Endothelial cell of umbilical vein (primary cell): ENCODE results near the gene FYB2. TPM values are rescaled to one million over a fixed set of nuclear protein-coding genes. Genes with fewer than 3 reads are reported as not detected.

Experiments used
- BruUV-seq: library from RNA; stranded (reverse); fragments of 400-500 nt; replicated peaks from 2 replicates; lab custom pipeline; 2021; lab: Mats Ljungman, UMichigan
- CTCF ChIA-PET: fragments of 300-600, 350-600 bp; sonication (Branson Sonifier 250); formaldehyde crosslinking; loops from one replicate; lab custom pipeline; 2021; ENCODE audit warnings: antibody characterized with exemption, inconsistent platforms; lab: Charles Lee
- POLR2A ChIA-PET: fragments of 300-600, 350-600 bp; sonication (Branson Sonifier 250); formaldehyde crosslinking; loops from one replicate; lab custom pipeline; 2021; ENCODE audit warnings: antibody characterized with exemption, inconsistent platforms; lab: Charles Lee
- DNase-seq: peaks from one replicate; pipeline ENCODE4 v3.0.0-alpha.2; 2011; ENCODE audit warnings: low read depth, low spot score
- FAIRE-seq: peaks from 2 replicates; lab custom pipeline; 2011; peaks lifted over from hg19 to GRCh38; lab: Jason Lieb, UNC
- H2AFZ ChIP-seq: 2 replicates; pipeline ENCODE4 v1.6.0; 2012; ENCODE audit warnings: low read depth, low read length, control low read depth, inconsistent platforms
- H3K27ac ChIP-seq: 2 replicates; pipeline ENCODE4 v1.5.1; 2011; ENCODE audit warnings: low read depth, mild to moderate bottlenecking, control low read depth, low read length, moderate library complexity; ENCODE audit not compliant: insufficient read depth
- H3K27me3 ChIP-seq, 2 experiments: 2 replicates each; pipeline versions ENCODE4 v1.6.0 to v1.6.1; 2011; ENCODE audit warnings: low read length in 2 of 2, mixed read lengths in 1 of 2; ENCODE audit not compliant: control insufficient read depth in 2 of 2, insufficient read depth in 2 of 2
- H3K36me3 ChIP-seq, 2 experiments: 2 replicates in 1 of 2; 3 replicates in 1 of 2; pipeline ENCODE4 v1.5.1; 2011; ENCODE audit warnings: low read length in 2 of 2, mild to moderate bottlenecking in 1 of 2, moderate library complexity in 1 of 2; ENCODE audit not compliant: control insufficient read depth in 2 of 2, insufficient read depth in 2 of 2; ENCODE audit errors: extremely low read depth in 1 of 2
- H3K4me1 ChIP-seq: 3 replicates; pipeline ENCODE4 v1.5.1; 2011; ENCODE audit warnings: mild to moderate bottlenecking, low read length; ENCODE audit not compliant: control insufficient read depth, insufficient read depth; ENCODE audit errors: extremely low read depth
- H3K4me2 ChIP-seq: 2 replicates; pipeline ENCODE4 v1.6.1; 2011; ENCODE audit warnings: low read length, control low read depth, mixed read lengths; ENCODE audit not compliant: insufficient read depth
- H3K4me3 ChIP-seq, 3 experiments: fragments of 200-600 bp in 1 of 3; sonication (generic), shearing (Covaris generic) in 1 of 3; replicated peaks in 1 of 3; 2 replicates each; pipeline ENCODE4 v1.5.1; 2011 to 2016; ENCODE audit warnings: control low read depth in 3 of 3, low read length in 3 of 3, mild to moderate bottlenecking in 2 of 3, inconsistent platforms in 1 of 3, low read depth in 1 of 3, moderate library complexity in 1 of 3; ENCODE audit not compliant: insufficient read depth in 1 of 3
- H3K79me2 ChIP-seq: 2 replicates; pipeline ENCODE4 v1.6.0; 2012; ENCODE audit warnings: low read length, inconsistent platforms; ENCODE audit not compliant: control insufficient read depth, insufficient read depth
- H3K9ac ChIP-seq: replicated peaks from 2 replicates; pipeline ENCODE3; 2011; ENCODE audit warnings: low read length, control low read depth; ENCODE audit not compliant: insufficient read depth; ENCODE audit errors: extremely low read depth
- H3K9me1 ChIP-seq: replicated peaks from 3 replicates; pipeline ENCODE4 v1.6.0; 2011; ENCODE audit warnings: mild to moderate bottlenecking, low read length; ENCODE audit not compliant: control insufficient read depth, insufficient read depth; ENCODE audit errors: extremely low read depth
- H3K9me3 ChIP-seq: replicated peaks from 2 replicates; pipeline ENCODE4 v1.5.1; 2012; ENCODE audit warnings: low read length, inconsistent platforms; ENCODE audit not compliant: control insufficient read depth, insufficient read depth
- H4K20me1 ChIP-seq: replicated peaks from 2 replicates; pipeline ENCODE3; 2011; ENCODE audit warnings: mild to moderate bottlenecking, low read length; ENCODE audit not compliant: control insufficient read depth, insufficient read depth; ENCODE audit errors: extremely low read depth
- EZH2 ChIP-seq: IDR thresholded peaks from 2 replicates; pipeline ENCODE4 v1.6.1; 2012; ENCODE audit warnings: borderline replicate concordance, low read depth, mild to moderate bottlenecking, moderate library complexity, low read length, inconsistent platforms; ENCODE audit not compliant: severe bottlenecking
- FOS ChIP-seq: IDR thresholded peaks from 2 replicates; pipeline ENCODE4 v1.6.1; 2011; ENCODE audit warnings: mild to moderate bottlenecking, low read length, moderate library complexity, borderline replicate concordance; ENCODE audit not compliant: insufficient read depth
- GATA2 ChIP-seq: IDR thresholded peaks from 2 replicates; pipeline ENCODE4 v1.7.0; 2011; ENCODE audit warnings: low read depth, mild to moderate bottlenecking, moderate library complexity, mixed read lengths, low read length; ENCODE audit not compliant: insufficient read length, insufficient read depth
- JUN ChIP-seq: IDR thresholded peaks from 2 replicates; pipeline ENCODE4 v1.6.1; 2011; ENCODE audit warnings: borderline replicate concordance, low read depth; ENCODE audit not compliant: insufficient read length, insufficient read depth
- MAX ChIP-seq: IDR thresholded peaks from 2 replicates; pipeline ENCODE4 v1.6.1; 2011; ENCODE audit not compliant: insufficient read depth, insufficient read length
- MYC ChIP-seq: IDR thresholded peaks from one replicate; pipeline ENCODE4 v1.6.1; 2011; ENCODE audit warnings: mild to moderate bottlenecking, low read depth, low read length
- POLR2A ChIP-seq: IDR thresholded peaks from 2 replicates; pipeline ENCODE4 v1.6.1; 2012; ENCODE audit warnings: low read depth, mild to moderate bottlenecking, control low read depth, low read length
- POLR2AphosphoS5 ChIP-seq: IDR thresholded peaks from 2 replicates; pipeline ENCODE4 v1.6.1; 2012; ENCODE audit warnings: low read depth, mild to moderate bottlenecking, control low read depth, low read length, moderate library complexity; ENCODE audit not compliant: insufficient read depth
- dilution Hi-C: fragments of 300-500 bp; cut with MboI; formaldehyde crosslinking; loops from one replicate; pipeline ENCODE4 v1.15.0; 2019; ENCODE audit warnings: low sequenced_read_pairs; ENCODE audit not compliant: extremely low pct_ligation_motif_present
- intact Hi-C: fragments of 100-400 bp; cut with micrococcal nuclease; formaldehyde crosslinking; loops from one replicate; pipeline ENCODE4 v1.10.0; 2022
- polyA plus RNA-seq, 4 experiments: library from polyadenylated mRNA; depleted of rRNA in 3 of 4; stranded (reverse) in 3 of 4; unstranded in 1 of 4; fragments of >200 nt; gene quantifications; 2 replicates each; pipeline versions ENCODE4 v1.2.1 to v1.2.3, GENCODE V29; 2011 to 2012; ENCODE audit warnings: missing spikeins in 1 of 4
- total RNA-seq: library from RNA; stranded (reverse); gene quantifications from 2 replicates; pipeline ENCODE4 v1.2.3, GENCODE V29; 2021
- TF ChIP-seq, protein P1 (sequence below), 2 donors: IDR thresholded peaks; 1 replicate in 1 of 2; 2 replicates in 1 of 2; pipeline ENCODE4 v1.5.1; 2011; ENCODE audit warnings: low read length in 2 of 2, mild to moderate bottlenecking in 2 of 2, moderate library complexity in 2 of 2, control low read depth in 1 of 2, inconsistent platforms in 1 of 2, low read depth in 1 of 2; ENCODE audit not compliant: insufficient read depth in 1 of 2; ENCODE audit errors: extremely low read depth in 1 of 2

The FYB2 gene
- total and polyA plus RNA-seq, 2 donors (not counting 3 experiments of a cell fraction or from before 2014, with no cell fraction given), result not detected

DNA sequence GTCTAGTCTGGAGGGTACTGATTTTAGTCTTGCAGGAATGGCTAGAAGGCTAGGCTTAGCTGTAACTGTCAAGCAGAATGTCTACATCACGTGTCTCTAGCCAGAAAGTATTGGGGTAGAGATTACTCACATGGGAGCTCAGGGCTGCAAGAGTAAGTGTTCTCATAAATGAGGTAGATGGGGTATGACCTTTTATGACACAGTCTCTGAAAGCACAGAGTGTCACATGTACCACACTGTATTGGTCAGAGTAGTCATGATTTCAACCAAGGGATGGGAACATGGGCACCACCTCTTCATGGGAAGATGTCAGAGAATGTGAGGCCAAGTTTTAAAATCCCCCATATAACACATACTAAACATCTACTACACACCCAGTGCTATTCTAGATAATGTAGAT lies 2.9 kb downstream of the FYB2 start:
- Histone ChIP-seq H4K20me1 (no peaks in the 10 kb centered on the region), H3K4me3 (no peak overlapping the region), H3K27me3 (no peaks in the 10 kb centered on the region), H3K4me1 (no peaks in the 10 kb centered on the region), H3K36me3 (no peaks in the 10 kb centered on the region), H3K9ac (no peak overlapping the region), H3K4me2 (no peak overlapping the region), H3K79me2 (no peaks in the 10 kb centered on the region), H3K27ac (no peak overlapping the region), H3K9me3 (no peaks in the 10 kb centered on the region), H2AFZ (no peak overlapping the region), H3K9me1 (no peaks in the 10 kb centered on the region)
- CTCF ChIA-PET, result interaction anchor here (1.1 kb wide), 1 partner anchor 16 kb away, joined by 5 read pairs; no protein-coding TSS in a partner anchor
- TF ChIP-seq JUN (no peak), FOS (no peak), GATA2 (no peak), POLR2AphosphoS5 (no peak), POLR2A (no peak), MYC (no peak), MAX (no peak), EZH2 (no peak)
- TF ChIP-seq, protein P1, sequence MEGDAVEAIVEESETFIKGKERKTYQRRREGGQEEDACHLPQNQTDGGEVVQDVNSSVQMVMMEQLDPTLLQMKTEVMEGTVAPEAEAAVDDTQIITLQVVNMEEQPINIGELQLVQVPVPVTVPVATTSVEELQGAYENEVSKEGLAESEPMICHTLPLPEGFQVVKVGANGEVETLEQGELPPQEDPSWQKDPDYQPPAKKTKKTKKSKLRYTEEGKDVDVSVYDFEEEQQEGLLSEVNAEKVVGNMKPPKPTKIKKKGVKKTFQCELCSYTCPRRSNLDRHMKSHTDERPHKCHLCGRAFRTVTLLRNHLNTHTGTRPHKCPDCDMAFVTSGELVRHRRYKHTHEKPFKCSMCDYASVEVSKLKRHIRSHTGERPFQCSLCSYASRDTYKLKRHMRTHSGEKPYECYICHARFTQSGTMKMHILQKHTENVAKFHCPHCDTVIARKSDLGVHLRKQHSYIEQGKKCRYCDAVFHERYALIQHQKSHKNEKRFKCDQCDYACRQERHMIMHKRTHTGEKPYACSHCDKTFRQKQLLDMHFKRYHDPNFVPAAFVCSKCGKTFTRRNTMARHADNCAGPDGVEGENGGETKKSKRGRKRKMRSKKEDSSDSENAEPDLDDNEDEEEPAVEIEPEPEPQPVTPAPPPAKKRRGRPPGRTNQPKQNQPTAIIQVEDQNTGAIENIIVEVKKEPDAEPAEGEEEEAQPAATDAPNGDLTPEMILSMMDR (IDR thresholded peaks at IDR 0.05; ENCODE audit: extremely low read depth in 1 of 2, insufficient read depth in 1 of 2, low read depth in 1 of 2, low read length in 2 of 2), result no peak
- FAIRE-seq (no peak), DNase-seq (no peak)
- no TSS peak for BruUV-seq
- dilution Hi-C loops, result no loop called here
- intact Hi-C loops, result no loop called here
- POLR2A ChIA-PET, result no interaction called here
